K562 (cell line): ENCODE measurements around the gene RITA1.

Experiments
- CBX3 ChIP-seq, 2 experiments: IDR thresholded peaks; 1 replicate in 1 of 2; 2 replicates in 1 of 2; pipeline ENCODE4 v1.6.1; 2012; ENCODE audit warnings: inconsistent platforms in 2 of 2, low read length in 2 of 2, borderline replicate concordance in 1 of 2, control low read depth in 1 of 2
- EZH2 ChIP-seq: IDR thresholded peaks from 2 replicates; pipeline ENCODE4 v1.6.1; 2012; ENCODE audit warnings: low read depth, mild to moderate bottlenecking, inconsistent platforms, low read length, borderline replicate concordance
- IRF9 ChIP-seq: fragments of 450-650 bp; IDR thresholded peaks from 2 replicates; pipeline ENCODE4 v1.6.1; 2016; ENCODE audit warnings: missing biosample characterization, missing genetic modification characterization
- SP2 ChIP-seq: IDR thresholded peaks from 2 replicates; pipeline ENCODE4 v1.6.1; 2011; ENCODE audit warnings: mild to moderate bottlenecking, low read depth, low read length, moderate library complexity; ENCODE audit not compliant: poor library complexity, severe bottlenecking; ENCODE audit errors: extremely low read depth
- ZBTB1 ChIP-seq: sonication (generic); formaldehyde crosslinking; IDR thresholded peaks from 2 replicates; pipeline ENCODE4 v1.8.1; 2023; ENCODE audit warnings: missing genetic modification reagents, low read depth, mild to moderate bottlenecking, borderline replicate concordance
- TF ChIP-seq, protein P1 (sequence below), 2 experiments: fragments of 450-650 bp; conservative IDR thresholded peaks; 2 replicates each; pipeline ENCODE4 v1.6.1; 2017; ENCODE audit warnings: mild to moderate bottlenecking in 2 of 2, moderate library complexity in 2 of 2

GRCh38 chr12:113157218-113157859, 28.2 kb upstream of the RITA1 start:
- TF ChIP-seq, protein P1, sequence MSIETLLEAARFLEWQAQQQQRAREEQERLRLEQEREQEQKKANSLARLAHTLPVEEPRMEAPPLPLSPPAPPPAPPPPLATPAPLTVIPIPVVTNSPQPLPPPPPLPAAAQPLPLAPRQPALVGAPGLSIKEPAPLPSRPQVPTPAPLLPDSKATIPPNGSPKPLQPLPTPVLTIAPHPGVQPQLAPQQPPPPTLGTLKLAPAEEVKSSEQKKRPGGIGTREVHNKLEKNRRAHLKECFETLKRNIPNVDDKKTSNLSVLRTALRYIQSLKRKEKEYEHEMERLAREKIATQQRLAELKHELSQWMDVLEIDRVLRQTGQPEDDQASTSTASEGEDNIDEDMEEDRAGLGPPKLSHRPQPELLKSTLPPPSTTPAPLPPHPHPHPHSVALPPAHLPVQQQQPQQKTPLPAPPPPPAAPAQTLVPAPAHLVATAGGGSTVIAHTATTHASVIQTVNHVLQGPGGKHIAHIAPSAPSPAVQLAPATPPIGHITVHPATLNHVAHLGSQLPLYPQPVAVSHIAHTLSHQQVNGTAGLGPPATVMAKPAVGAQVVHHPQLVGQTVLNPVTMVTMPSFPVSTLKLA (conservative IDR thresholded peaks at IDR 0.05): no peak
- no peak for TF ChIP-seq SP2
- TF ChIP-seq EZH2: no peak
- TF ChIP-seq IRF9: no peak
- no peak for TF ChIP-seq ZBTB1
- TF ChIP-seq CBX3 (IDR thresholded peaks at IDR 0.05; ENCODE audit: borderline replicate concordance in 1 of 2, low read length in 2 of 2): no peak
